Measurements from ENCODE around the gene RIPPLY1.

- TF ChIP-seq, protein P1, sequence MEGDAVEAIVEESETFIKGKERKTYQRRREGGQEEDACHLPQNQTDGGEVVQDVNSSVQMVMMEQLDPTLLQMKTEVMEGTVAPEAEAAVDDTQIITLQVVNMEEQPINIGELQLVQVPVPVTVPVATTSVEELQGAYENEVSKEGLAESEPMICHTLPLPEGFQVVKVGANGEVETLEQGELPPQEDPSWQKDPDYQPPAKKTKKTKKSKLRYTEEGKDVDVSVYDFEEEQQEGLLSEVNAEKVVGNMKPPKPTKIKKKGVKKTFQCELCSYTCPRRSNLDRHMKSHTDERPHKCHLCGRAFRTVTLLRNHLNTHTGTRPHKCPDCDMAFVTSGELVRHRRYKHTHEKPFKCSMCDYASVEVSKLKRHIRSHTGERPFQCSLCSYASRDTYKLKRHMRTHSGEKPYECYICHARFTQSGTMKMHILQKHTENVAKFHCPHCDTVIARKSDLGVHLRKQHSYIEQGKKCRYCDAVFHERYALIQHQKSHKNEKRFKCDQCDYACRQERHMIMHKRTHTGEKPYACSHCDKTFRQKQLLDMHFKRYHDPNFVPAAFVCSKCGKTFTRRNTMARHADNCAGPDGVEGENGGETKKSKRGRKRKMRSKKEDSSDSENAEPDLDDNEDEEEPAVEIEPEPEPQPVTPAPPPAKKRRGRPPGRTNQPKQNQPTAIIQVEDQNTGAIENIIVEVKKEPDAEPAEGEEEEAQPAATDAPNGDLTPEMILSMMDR (IDR thresholded peaks at IDR 0.05), result no peak
- no peak for TF ChIP-seq POLR2A (IDR thresholded peaks at IDR 0.05)
- TF ChIP-seq EP300 (IDR thresholded peaks at IDR 0.05), result no peak
Measured at GRCh38 chrX:106927023-106927422, 23.9 kb upstream of the RIPPLY1 start.

Data from tibial nerve (tissue), 4 donors.